ENCODE results near the gene MRPL37. TPM values are rescaled to one million over a fixed set of nuclear protein-coding genes. Genes with fewer than 3 reads are reported as not detected.
"Not testable (repeated sequence)": the region's sequence is repeated elsewhere in the genome, so short reads cannot be mapped to it uniquely, and the experiment has no call there.

MRPL37 gene
- total RNA-seq, 2 donors from 2014 or later, result 63.1 to 75.9 TPM

GRCh38 chr1:54199151-54199764 is 709 bp upstream of the MRPL37 start:
- Histone ChIP-seq H3K4me3 (peak overlapping the region; percentile 73 to 94), H3K4me1 (peaks cover 0 to 23% of the 10 kb centered on the region in 2 donors), H3K36me3 (peaks cover 7% of the 10 kb centered on the region), H3K27ac (peak overlapping the region; percentile 56 to 85), H3K27me3 (no peaks in the 10 kb centered on the region), H3K9me3 (no peaks in the 10 kb centered on the region)
- no peak for DNase-seq (ENCODE audit: low spot score)
- no peak for TF ChIP-seq CTCF (IDR thresholded peaks at IDR 0.05)

GRCh38 chr1:54200519-54200997 is 591 bp downstream of the MRPL37 start:
- H3K9me3 ChIP-seq, result no peaks in the 10 kb centered on the region
- peak overlapping the region; percentile 56 to 85 for H3K27ac ChIP-seq
- no peak for TF ChIP-seq CTCF (IDR thresholded peaks at IDR 0.05)
- DNase-seq (ENCODE audit: low spot score), result no peak
- H3K36me3 ChIP-seq, result peaks cover 9% of the 10 kb centered on the region
- no peaks in the 10 kb centered on the region for H3K27me3 ChIP-seq
- H3K4me1 ChIP-seq, result peaks cover 0 to 23% of the 10 kb centered on the region in 2 donors
- H3K4me3 ChIP-seq, result peak overlapping the region; percentile 73 to 94

GRCh38 chr1:54204199-54204598 is 4.2 kb downstream of the MRPL37 start:
- no peak for TF ChIP-seq CTCF (IDR thresholded peaks at IDR 0.05)
- peaks cover 0 to 18% of the 10 kb centered on the region in 2 donors for H3K4me1 ChIP-seq
- no peak for DNase-seq (ENCODE audit: low spot score)
- no peak overlapping the region for H3K27ac ChIP-seq
- no peaks in the 10 kb centered on the region for H3K27me3 ChIP-seq
- no peak overlapping the region for H3K4me3 ChIP-seq
- peaks cover 32% of the 10 kb centered on the region for H3K36me3 ChIP-seq
- H3K9me3 ChIP-seq, result no peaks in the 10 kb centered on the region

GRCh38 chr1:54207287-54207686 is 7.3 kb downstream of the MRPL37 start:
- TF ChIP-seq CTCF (IDR thresholded peaks at IDR 0.05), result no peak
- Histone ChIP-seq H3K27me3 (no peaks in the 10 kb centered on the region), H3K9me3 (no peaks in the 10 kb centered on the region), H3K4me1 (no peaks in the 10 kb centered on the region), H3K4me3 (no peak overlapping the region), H3K27ac (no peak overlapping the region), H3K36me3 (peaks cover 63% of the 10 kb centered on the region)
- DNase-seq (ENCODE audit: low spot score), result no peak

- H3K4me1 ChIP-seq; H3K9me3 ChIP-seq; DNase-seq (ENCODE audit: low spot score); H3K27me3 ChIP-seq; H3K4me3 ChIP-seq; H3K27ac ChIP-seq: not testable (repeated sequence)
- H3K36me3 ChIP-seq, result peaks cover 69% of the 10 kb centered on the region
These were observed 7.9 kb downstream of the MRPL37 start for GRCh38 chr1:54207896-54208295.

- DNase-seq (ENCODE audit: low spot score), result no peak
- Histone ChIP-seq H3K4me1 (no peaks in the 10 kb centered on the region), H3K9me3 (no peaks in the 10 kb centered on the region), H3K27ac (no peak overlapping the region), H3K36me3 (peaks cover 95% of the 10 kb centered on the region), H3K4me3 (no peak overlapping the region), H3K27me3 (no peaks in the 10 kb centered on the region)
- TF ChIP-seq CTCF (IDR thresholded peaks at IDR 0.05), result no peak
These were observed 12.9 kb downstream of the MRPL37 start for GRCh38 chr1:54212872-54213271.

Measured in right atrium auricular region (tissue), 2 donors.